Effector CD8-positive, alpha-beta T cell (primary cell): ENCODE measurements around the gene FARP1.

Source experiments
- DNase-seq: peaks from one replicate; lab custom pipeline; 2025; lab: John Stamatoyannopoulos, UW

FARP1 gene

DNA sequence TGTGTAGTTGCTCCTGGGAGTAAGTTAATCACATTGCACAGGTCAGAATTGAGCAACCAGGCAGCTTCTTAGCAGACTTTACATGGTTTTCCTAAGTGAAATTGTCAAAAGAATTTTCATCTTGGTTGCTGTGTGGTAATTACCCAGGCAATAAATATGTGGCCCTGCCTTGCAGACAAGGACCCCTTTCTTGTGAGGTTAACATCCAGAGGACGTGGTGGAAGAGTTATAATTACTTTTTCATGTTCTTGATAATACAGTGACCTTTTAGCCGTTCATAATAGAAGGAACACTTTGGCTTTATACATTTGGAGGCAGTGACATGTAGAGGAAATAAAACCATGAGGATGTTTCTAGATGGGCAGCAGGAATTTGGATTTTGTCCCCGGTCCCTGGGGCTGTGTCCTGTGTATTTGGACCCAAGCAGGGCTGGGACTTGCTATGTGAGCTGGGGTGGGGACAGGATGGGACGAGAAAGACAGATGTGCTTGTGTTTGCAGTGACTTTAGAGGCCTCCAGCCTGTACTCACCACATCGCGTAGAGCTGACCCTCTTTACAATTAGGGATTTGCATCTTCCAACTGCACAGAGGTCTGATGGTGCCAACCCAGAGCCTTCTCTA, 277.8 kb downstream of the FARP1 start:
- no peak for DNase-seq

DNA sequence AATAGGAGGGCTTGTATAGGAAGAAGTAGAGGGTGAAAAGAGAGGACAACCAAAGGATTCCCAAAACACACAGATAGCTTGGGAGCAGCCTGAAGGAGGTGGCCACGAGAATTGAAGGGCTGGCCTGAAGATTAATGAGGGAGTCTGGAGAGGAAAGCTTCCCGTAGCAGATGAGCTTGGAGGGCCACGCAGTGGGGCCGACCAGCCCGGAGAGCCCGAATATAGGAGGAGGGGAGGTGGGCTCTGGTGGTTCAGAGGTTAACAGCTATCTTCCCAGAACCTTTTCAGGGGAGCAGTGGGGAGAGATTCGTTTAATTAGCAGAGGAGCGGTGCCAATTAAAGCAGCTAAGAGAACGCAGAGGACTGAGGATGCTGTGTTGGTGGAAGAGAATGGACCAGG, 279.2 kb downstream of the FARP1 start:
- no peak for DNase-seq

DNA sequence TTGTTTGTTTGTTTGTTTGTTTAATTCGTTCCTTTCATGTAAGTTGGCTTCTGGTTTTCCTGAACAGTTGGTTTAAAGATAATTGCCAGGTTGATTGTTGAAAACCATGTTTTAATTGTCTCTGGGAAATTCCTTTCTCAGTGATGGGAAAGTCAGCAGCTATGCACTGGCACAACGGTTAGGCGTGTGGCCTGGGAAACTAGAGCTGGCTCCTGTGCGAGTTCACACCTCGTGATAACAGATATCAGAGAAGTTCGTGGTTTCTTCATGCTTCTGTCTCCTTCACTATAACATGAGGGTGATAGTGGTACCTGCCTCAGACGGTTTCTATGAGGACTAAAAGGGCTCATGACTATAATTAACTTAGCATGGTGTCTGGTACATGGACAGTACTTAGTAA, 280.5 kb downstream of the FARP1 start:
- DNase-seq, result no peak

DNA sequence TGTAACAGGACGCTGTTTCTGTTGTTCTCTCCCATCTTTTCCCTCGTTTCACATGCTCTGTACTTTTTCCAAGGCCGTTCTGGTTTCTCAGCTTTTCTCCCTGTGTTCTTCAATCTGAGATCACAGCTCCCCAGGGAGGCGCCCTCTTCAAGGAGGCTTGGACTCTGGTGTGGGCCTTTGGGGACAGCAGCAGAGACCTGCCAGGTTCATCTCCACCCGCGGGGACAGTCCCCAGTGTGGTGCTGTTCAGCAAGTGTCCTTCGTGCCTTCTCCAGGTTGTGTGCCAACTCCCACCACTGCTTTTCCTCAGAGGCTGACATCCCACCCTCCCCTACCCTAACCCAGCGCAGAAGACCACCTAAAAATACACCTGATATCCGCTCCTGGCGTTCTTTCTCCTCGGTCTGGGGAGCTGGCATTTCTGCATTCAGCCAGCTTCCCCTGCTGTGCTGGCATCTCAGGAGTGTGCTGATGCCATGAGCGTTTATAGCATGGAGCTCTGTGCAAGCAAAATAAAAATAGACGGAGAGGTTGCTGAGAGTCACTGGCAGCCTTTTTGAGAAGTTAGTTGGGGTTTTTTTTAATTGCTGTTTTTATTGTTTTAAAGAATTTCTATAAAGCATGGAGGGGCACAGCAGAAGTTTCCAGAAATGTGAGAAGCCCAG, 284.6 kb downstream of the FARP1 start:
- no peak for DNase-seq

DNA sequence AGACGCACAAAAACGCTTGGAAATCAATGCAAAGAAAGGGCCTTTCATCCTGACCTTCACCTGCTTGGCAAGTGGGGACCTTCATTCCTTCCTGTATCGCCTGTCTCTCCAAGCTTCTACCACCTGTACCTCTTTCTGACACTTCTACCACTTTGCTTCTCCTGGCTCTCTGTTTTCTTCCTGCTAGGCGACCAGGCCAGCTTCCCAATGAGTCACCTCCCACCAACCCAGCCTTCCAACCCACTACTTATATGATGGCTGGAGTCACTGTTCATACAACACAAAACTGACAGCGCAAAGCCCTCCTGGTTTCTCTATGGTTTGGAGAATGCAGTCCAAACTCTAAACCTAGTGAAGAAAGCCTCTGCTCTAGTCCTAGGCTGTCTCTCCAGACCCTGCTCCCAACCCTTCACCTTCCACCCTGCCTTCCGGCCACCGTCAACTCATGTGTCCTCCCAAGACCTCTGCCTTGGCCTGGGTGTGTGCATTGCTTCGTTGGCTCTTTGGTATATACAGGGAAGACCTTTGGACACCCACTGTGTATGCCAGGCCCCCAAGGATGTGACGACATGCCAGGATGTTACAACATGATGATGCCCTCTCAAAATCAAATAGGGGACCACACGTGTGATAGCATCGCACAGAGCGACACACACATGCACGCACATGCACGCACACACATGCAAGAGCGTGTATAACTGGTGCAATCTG, 285.5 kb downstream of the FARP1 start:
- DNase-seq, result no peak

DNA sequence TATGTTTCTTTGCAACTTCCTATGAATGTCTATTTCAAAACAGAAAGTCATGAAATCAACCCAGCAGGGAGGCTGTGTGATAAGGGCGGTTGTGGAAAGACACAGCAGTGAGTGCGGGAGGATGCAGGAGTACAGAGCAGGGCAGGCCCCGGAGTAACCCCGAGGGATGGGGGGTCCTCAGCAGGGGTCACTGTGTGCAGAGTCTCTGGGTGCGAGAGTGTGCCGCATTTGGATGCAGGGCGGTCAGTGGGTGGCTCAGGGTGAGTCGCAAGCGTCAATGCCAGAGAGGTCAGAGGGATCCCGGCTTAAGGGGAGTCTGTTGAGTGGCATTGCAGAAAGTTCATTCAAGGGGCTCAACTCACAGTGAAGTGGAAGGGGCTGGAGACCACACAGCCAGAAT, 286.2 kb downstream of the FARP1 start:
- no peak for DNase-seq

DNA sequence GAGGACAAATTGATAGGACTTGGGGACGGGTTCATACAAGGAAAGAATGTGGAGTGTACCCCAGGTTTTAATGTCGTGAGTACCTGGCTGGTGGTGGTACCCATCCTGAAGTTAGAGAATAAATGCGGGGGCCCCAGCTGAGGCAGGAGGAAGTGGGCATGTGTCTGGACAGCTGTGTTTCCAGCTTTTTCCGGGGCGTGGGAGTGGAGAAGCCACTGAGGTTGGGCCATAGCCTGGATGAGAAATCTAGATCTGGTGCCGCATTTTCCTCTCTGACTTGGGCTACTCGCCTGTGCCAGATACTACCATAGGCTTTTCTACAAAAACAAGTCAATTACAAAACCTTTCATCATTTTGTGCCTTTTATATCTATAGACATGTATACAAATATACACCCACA, 286.6 kb downstream of the FARP1 start:
- DNase-seq, result no peak

DNA sequence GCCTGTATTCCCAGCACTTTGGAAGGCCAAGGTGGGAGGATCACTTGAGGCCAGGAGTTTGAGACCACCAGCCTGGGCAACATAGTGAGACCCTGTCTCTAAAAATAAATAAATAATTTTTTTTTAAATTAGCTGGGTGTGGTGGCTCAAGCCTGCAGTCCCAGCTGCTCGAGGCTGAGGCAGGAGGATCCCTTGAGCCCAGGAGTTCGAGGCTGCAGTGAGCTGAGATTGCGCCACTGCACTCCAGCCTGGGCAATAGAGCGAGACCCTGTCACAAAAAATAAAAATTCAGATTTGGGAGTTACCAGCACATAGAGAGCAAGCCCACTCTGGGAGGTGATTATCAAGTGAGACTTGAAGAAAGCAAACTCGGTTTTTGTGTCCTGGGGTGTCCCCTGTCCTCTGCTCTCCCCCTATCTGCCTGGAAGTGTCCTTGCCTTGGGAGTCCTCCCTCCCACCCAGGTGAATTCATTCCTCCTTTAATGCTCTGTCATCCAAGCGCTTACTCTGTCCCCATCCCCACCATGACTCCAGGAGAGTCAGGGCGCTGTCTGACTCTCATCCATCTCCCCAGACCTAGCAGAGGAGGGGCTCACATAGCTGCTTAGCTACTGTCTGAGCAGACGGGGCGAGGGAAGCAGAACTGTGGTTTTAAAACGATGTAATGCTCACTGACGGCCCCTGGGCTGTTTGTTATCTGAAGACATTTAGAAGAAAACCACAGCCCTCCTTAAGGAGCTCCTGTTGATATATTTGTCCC, 287.3 kb downstream of the FARP1 start:
- no peak for DNase-seq

DNA sequence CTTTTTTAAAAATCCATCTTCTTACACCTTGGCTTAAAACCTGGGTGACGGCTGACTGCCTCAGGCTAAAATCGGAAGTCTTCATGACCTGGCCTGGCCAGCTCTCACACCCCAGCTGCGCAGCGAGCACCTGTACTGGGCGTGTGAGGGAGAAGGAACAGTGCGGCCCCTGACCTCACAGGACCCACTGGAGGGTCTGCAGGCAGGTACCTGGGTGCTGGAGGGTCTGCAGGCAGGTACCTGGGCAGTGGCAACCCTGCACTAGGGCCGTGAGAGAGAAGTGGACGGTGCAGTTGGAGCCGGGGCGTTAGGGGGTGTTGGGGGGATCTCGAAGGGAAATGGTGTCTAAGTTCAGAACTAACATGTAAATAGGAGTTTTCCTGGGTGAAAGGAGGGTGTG, 289.7 kb downstream of the FARP1 start:
- DNase-seq, result no peak

DNA sequence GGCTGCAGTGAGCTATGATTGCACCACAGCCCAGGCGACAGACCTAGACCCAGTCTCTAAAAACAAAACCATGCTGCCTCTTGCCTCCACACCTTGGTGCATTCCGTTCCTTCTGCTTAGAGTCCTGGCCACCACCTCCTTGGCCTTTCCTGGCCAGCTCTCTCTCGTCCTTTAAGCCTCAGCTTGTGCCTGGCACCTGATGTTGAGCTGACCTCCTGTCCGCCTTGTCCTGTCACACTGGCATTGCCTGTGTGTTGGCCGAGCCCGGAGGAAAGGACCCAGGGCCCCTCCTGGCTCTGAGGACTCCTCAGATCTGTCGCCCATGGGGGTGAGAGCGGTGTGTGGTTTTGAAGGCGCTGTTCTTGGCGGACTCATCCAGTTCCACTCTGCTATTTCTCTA, 290.8 kb downstream of the FARP1 start:
- no peak for DNase-seq

DNA sequence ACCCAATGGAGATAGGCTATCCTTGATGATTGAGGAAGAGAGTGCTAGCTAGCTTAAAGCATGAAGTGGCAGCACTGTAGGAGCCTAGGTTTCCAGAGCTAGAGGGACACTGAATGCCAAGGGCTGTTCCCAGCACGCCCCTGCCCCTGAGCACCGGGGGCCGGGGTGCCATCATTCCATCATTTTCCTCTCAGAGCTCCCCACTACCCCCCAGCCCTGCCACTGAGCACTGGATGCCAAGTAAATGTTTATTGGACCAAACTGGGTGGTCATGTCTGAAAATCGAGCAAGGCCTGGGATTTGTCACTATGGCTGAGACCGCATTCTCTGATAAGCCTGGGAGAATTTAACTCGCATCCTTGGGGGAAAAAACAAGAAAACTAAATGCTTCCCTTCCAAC, 291.2 kb downstream of the FARP1 start:
- no peak for DNase-seq

DNA sequence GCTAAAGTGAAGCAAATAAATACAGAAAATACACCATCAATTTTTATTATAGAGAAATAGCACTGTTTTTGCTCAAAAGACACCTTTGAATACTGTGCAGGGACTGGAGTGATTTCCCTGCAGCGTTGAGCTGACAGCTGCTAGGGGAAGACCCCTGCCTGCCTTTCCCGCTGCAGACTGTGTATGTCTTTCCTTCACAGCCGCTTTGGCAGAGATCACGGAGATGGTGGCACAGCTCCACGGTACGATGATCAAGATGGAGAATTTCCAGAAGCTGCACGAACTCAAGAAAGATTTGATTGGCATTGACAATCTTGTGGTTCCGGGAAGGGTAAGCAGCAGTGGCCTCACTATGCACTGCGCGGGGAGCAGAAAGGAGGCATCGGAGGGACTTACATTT, 292.5 kb downstream of the FARP1 start:
- no peak for DNase-seq

DNA sequence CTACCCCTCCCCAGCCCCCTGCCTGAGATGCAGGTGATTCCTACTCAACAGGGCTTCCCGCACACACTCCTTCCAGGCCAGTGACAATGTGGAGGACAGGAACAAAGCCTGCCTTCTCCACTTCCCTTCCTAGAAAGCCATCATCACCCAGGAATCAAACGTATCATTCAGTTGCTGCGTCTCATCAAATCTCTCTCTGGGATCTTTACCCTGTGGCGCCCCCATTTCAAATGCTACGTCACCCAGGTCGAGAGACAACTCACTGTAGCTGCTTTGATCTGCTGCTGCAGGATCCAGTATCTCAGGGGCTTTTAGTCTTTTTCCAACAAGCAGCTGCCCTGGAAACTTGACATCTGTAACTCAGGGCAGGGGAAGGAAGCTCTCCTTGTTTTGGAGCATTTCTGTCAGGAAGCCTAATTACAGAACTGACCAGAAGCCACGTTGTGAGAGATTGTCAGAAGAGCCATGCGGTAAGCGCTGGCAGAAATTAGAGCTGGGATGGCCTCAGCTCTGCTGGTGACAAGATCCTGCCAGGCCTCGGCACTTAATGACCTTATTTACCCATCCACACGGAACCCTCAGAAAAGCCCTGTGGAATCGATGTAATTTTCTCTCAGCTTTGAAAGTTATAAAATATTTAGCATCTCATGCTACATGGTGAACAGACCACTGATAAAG, 293.5 kb downstream of the FARP1 start:
- no peak for DNase-seq

DNA sequence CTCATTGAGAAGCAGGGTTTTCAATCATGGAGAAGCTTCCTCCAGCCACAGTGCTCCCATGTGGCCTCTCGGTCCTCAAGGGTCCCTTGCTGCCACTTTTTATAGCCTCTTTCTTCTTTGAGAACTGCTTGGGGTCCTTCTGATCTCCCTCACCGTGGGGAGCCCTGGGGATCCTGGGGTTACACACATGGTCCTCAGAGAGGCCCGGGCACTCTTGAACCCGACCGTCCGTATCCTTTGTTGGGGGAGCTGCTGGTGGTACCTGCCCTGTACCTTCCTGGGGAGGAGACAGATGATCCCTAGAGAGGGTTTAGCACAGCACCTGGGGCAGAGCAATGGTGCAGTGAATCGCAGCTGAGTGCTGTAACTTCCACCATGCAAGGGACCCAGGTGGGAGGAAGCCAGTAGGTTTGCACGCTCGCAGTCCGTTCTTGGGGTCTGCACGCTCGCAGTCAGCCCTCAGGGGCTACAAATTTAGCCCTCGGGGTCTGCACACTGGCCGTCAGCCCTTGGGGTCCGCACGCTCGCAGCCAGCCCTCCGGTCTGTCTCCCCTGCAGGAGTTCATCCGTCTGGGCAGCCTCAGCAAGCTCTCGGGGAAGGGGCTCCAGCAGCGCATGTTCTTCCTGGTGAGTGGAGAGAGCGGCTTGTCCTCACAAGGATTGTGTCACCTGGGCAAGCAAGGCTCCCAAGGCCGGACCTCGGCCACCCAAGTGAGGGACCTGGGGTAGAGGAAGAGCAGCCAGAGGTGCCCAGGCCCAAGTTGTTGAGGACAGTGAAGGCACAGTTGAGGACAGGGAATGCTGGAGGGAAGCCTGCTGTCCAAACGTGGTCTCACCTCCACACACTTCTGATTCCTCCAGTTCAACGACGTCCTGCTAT, 295.6 kb downstream of the FARP1 start:
- no peak for DNase-seq

DNA sequence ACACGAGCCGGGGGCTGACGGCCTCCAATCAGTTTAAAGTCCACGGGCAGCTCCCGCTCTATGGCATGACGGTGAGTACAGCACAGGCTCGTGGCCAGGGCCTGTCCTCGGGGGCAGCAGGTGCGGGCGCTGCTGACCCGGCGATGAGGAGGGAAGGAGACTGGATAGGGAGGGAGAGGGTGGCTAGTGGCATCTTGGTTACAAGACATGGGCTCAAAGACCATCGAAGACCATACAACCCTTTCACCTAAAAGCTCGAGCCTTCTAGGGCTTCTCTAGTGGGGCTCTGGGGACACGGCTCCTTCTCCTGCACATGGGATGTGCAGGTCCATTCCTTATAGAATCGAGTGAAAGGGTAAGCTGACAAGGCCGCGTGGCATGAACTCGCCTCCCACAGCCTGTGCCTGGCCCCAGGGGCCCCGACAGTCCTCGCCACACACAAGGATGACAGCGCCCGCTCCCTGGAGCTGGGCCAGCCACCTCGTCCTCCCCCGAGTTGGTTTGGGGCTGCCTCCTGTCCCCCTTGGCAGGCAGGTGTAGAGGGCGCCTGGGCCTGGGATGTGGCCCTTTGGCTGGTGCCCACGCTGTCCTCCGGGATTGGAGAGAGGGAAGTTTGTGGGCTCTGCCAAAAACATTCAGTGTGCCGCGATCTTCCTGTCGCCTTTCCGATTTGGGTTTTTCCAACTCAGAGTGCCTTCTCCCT, 296.4 kb downstream of the FARP1 start:
- no peak for DNase-seq

DNA sequence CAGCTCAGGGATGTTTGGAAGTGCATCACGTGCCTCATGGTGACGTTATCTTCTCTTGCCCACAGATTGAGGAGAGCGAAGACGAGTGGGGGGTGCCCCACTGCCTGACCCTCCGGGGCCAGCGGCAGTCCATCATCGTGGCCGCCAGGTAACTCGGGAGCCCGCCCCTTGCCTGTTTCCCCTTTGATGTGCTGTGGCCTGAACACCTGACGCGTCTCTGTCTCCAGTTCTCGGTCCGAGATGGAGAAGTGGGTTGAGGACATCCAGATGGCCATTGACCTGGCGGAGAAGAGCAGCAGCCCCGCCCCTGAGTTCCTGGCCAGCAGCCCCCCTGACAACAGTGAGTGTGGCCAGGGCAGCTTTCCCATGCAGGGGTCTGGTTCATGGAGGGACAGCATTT, 297.0 kb downstream of the FARP1 start:
- no peak for DNase-seq

DNA sequence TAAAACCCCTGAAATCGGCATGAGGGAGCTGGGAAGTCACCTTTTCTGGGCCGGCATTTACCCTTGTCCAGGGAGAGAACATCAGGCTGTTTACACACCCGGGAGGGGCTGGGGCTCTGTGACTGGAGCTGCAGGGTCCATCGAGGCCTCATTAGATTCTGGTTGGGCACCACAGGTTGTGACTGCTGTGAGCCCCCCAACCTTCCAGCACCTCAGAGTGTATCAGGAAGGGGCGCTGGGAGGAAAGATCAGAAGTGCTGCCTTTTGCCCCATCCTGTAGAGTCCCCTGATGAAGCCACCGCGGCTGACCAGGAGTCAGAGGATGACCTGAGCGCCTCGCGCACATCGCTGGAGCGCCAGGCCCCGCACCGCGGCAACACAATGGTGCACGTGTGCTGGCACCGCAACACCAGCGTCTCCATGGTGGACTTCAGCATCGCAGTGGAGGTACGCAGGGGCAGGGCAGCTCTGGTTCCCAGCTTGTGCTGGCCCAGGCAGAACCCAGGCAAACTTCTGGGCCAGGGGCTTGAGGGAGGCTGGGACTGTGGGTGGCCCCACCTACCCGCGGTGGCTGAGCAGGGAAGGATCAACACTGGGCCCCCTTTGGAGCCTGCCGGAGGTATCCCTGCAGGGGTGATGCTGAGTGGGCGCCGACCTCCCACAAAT, 297.6 kb downstream of the FARP1 start:
- no peak for DNase-seq

DNA sequence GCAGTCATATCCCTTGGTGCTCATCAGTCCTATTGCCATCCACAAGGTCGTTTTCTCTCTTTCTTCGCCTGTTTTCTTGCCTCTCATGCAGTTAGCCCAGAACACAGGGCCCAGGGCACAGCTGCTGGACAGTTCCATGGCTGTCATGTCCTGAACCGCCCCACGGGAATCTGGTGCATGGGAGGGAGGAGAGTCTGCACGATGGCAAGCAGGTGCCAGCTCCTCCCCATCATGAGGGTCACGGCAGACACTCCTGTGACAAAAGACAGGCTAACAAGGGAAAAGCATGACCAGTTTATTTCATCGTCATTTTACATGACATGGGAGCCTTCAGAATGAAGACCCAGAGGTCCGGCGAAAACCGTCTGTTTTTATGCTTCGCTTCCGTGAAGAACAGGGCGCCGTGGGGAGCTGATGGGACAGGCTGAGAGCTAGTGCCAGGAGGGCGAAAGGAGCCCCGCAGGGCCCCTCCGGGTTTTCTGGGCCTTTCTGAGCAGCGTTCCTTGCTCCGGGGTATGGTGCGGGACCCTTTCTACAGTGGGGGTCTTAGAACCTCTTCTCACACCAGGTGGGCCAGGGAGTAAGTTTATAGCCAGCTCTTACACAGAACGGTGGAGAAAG, 298.3 kb downstream of the FARP1 start:
- DNase-seq, result no peak
